Mucosa of stomach (tissue), 1 donor: ENCODE measurements around the gene DDX51.

ENCODE experiments used
- H3K27me3 ChIP-seq: one replicate; pipeline ENCODE4 v1.7.0; 2013; ENCODE audit warnings: mild to moderate bottlenecking, low read length; ENCODE audit not compliant: control insufficient read depth, insufficient read depth
- H3K36me3 ChIP-seq: one replicate; pipeline ENCODE4 v1.7.0; 2013; ENCODE audit warnings: low read length; ENCODE audit not compliant: control insufficient read depth, insufficient read depth
- H3K4me1 ChIP-seq: one replicate; pipeline ENCODE4 v1.7.0; 2013; ENCODE audit warnings: mild to moderate bottlenecking, low read length; ENCODE audit not compliant: control insufficient read depth, insufficient read depth
- H3K4me3 ChIP-seq: one replicate; pipeline ENCODE4 v1.7.0; 2013; ENCODE audit warnings: low read length
- H3K9ac ChIP-seq: one replicate; pipeline ENCODE4 v1.7.0; 2013; ENCODE audit warnings: mild to moderate bottlenecking, low read length, moderate library complexity
- H3K9me3 ChIP-seq: one replicate; pipeline ENCODE4 v1.7.0; 2013; ENCODE audit warnings: mild to moderate bottlenecking, low read length, moderate library complexity; ENCODE audit not compliant: control insufficient read depth
- donor health status: Pancreatic carcinoma.

DDX51 gene

DNA sequence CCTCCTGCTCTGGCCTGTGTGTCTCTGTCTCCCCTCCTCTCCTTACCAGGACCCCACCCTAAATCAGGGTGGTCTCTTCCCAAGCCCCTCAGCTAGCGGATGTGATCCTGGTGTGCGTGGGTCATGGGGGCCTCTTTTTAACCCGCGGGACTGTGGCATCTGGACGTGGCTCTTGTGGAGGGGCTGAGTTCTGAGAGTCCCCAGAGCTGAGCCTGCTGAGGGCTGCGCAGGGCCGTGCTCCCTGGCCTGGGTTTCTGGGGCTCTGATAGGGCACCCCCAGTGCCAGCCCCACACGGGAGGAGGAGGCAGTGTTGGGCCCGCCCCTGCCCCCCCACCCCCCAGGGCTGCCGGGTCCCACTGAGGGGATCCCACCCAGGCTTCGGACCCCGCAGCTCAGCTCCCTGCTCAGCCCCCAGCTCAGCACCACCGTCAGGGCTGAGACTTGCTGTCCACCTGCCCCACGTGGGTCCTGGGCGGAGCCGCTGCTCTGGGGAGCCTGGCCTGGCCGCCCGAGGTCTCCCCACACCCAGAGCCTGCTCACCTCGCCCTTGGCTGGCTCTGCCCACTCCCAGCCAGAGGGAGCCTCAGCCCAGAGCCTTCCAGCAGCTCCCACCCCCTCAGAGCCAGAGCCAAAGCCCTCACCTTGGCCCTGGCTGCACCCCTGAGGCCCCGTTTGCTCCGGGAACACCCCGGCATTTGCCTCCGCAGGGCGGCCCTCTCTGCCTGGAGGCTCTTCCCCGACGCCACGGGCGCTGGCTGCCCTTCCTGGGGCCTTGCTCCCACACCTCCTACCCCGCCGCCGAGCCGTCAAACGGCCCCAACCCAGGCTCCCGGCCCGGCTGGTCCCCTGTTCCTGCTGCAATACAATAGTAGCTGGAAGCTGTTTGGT is 31.6 kb upstream of the DDX51 start:
- Histone ChIP-seq H3K4me3 (no peak overlapping the region), H3K9ac (no peak overlapping the region), H3K36me3 (no peaks in the 10 kb centered on the region), H3K27me3 (peaks cover 59% of the 10 kb centered on the region), H3K4me1 (peaks cover 20% of the 10 kb centered on the region), H3K9me3 (no peaks in the 10 kb centered on the region)

DNA sequence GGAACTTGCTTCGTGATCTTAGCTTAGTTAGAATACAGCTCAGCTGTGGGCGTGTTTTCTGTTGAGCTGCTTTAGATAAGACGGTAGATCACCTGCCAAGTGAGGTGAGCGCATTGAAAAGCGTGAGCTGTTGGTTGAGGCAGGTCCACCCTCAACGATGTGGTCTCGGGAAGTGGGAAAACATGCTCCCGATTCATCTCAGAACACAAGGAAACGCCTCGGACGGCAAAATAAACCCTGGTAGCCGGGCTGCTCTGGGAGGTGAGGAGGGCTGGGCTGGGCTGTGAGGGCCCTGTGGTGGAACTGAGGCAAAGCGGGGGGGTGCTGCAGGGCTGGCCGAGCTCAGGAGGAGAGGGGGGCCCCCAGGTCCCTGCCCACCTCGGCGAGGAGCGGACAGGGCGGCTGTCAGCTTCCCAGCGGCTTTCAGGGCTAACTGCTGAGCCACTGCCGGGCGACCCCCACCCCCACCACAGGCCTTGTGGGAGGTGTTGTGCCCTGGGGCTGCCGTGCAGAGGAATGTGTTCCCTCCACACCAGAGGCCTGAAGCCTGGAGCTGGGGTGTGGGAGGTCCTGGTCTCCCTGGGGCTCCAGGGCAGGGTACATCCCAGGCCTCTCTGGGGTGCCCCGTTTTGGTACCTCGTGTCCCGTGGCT is 30.8 kb upstream of the DDX51 start:
- Histone ChIP-seq H3K27me3 (peaks cover 61% of the 10 kb centered on the region), H3K9me3 (no peaks in the 10 kb centered on the region)

DNA sequence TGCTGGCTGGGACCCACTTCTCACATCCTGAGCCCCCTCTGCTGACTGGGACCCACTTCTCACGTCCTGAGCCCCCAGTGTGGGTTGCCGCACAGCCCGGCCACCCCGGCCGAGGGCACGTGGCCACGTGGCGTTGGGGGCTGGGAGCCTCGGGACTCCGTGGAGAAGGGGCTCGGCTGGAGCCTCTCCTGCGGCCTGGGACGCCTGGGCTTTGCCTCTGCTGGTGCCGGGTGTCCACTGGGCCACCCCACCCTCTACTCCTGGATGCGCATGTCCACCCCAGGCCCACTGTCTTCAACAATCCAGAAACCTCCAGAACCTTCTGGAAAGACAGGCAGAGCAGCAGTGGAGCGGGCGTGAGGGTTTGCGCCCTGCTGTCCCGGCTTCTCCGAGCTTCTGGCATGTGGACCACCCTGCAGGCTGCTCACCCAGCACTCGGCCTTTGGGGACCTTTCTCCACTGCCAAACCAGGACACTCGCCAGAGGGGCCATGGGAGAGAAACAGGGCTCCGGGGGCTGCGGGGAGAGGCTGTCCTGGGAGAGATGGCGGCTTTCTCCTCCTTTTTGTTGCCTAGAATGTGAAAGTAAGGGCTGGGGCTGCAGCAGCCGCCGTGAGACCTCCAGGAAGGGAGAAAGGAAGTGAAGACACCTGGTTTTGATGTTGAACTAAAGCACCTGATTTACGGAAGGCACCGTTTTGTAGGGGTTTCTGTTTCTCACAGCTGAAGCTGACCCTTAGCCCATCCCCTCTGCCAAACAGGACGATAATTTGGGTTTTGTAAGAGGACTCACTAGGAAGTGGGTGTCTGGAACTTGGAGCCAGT is 30.1 kb upstream of the DDX51 start:
- H3K9me3 ChIP-seq, result no peaks in the 10 kb centered on the region
- H3K9ac ChIP-seq, result no peak overlapping the region
- no peak overlapping the region for H3K4me3 ChIP-seq
- peaks cover 24% of the 10 kb centered on the region for H3K4me1 ChIP-seq
- H3K36me3 ChIP-seq, result no peaks in the 10 kb centered on the region
- H3K27me3 ChIP-seq, result peaks cover 57% of the 10 kb centered on the region

More for the DNA sequence above, 30.8 kb upstream of the DDX51 start:
- Histone ChIP-seq H3K36me3 (no peaks in the 10 kb centered on the region), H3K4me3 (no peak overlapping the region), H3K4me1 (peaks cover 24% of the 10 kb centered on the region), H3K9ac (no peak overlapping the region)

DNA sequence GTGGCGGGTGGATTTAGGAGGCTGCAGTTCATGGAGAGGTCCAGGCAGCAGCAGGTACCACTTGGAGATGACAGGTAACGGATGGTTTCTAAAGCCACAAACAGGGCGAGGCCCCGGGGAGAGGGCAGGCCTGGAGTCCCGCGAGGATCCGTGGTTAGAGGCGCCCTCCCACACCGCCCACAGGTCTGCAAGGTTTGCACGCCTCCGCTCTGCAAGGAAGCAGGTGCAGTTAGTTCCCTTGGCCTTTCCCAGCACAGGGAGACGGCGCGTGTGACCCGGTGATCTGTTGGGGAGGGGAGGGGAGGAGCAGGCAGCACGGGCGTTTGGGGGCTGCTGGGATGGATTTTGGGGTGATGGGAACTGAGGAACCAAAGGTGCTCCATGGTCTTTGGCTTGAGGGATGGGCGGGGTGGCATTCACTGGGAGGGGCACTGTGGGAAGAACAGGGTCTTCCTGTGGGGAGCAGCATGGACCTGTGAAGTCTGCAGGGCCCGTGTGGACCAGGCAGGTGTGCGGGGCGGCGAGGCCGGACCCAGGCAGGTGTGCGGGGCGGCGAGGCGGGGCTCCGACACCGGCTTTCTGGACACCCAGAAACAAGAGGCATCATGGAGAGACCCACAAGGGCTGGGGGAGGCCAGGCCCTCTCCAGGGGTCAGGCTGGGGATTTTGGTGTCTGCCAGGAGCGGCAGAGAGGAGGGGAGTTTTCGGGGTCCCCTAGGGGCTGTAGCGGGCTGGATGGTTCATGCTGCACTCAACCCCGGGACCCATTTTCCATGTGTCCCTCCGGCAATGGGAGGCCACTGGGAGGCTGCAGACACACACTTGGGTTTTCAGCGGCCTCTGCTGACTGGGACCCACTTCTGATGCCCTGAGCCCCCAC is 29.3 kb upstream of the DDX51 start:
- Histone ChIP-seq H3K36me3 (no peaks in the 10 kb centered on the region), H3K27me3 (peaks cover 58% of the 10 kb centered on the region), H3K9ac (no peak overlapping the region), H3K4me1 (peaks cover 24% of the 10 kb centered on the region), H3K9me3 (no peaks in the 10 kb centered on the region), H3K4me3 (no peak overlapping the region)

DNA sequence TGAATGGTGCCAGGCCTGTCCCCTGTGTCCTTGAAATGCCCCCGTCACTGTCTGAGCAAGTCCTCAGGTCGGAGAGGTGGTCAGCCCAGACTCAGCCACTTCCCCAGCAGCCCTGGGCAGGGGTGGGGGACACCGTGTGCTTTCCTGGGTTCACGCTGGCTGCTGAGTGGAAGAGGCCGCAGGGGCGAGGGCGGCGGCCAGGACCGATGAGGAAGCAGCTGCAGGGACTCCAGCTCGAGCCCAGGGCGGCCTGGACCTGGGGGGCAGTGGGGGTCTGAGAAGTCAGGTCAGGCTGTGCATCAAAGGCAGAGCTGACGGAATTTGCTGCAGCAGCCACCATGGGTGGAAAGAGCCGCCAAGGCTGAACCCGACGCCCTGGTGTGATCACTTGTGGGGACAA is 28.5 kb upstream of the DDX51 start:
- Histone ChIP-seq H3K4me1 (peaks cover 24% of the 10 kb centered on the region), H3K9me3 (no peaks in the 10 kb centered on the region), H3K36me3 (no peaks in the 10 kb centered on the region), H3K9ac (no peak overlapping the region), H3K4me3 (no peak overlapping the region), H3K27me3 (peaks cover 58% of the 10 kb centered on the region)

DNA sequence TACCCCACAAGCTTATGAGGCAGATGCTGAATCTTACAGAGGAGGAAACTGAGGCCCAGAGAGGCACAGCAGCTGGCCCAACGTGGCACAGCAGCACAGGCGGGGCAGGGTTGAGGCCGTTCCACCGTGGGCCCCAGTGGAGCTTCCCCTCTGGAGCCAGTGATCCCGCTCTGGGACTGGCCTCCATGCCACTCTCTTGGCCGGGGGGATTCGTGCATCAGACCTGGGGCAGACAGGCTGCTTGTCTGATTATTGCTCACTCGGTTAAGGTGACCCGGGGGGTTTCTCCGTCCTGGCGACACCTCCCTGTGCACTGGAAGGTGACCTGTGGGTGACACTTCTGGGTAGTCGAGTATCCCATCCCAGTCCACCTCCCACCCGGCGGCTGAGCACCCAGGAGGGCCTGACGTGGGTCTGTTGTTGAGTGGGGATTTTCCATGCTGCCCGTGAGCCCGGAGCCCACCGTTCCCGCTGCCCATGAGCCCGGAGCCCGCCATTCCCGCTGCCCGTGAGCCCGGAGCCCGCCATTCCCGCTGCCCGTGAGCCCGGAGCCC is 27.9 kb upstream of the DDX51 start:
- no peaks in the 10 kb centered on the region for H3K36me3 ChIP-seq
- no peak overlapping the region for H3K9ac ChIP-seq
- H3K9me3 ChIP-seq, result no peaks in the 10 kb centered on the region
- H3K4me1 ChIP-seq, result peaks cover 24% of the 10 kb centered on the region
- no peak overlapping the region for H3K4me3 ChIP-seq
- H3K27me3 ChIP-seq, result peaks cover 55% of the 10 kb centered on the region

DNA sequence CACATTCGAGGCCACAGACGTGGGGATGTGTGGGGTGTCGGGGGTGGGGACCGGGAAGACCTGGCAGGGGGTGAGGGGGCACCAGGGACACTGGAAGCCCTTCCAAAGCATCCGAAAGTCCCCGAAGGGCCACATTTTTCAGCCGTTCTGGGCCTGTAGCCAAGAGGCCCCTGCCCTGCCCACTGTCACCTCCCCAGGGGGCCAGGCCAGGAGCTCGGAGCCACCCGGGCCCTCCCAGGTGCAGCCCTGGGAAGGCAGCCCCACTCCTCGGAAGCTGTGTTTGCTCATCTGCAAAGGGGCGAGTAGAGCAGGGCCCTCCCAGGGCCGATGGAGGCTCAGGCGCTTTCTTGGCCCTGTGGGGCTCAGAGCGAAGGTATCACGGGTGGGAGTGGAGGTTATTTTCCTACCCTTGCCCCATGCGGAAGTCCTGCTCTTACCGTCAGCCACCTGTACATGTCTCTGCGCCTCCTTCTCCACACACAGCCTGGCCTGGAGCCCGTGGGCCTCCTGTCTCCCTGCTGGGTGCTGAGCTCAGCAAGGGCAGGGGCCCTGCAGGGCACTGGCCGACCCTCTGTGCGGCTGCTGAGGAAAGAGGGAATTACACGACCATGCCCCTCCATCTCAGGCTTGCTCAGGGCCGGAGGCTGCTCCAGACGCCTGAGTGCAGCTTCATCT is 27.3 kb upstream of the DDX51 start:
- H3K4me1 ChIP-seq, result peaks cover 23% of the 10 kb centered on the region
- no peak overlapping the region for H3K9ac ChIP-seq
- H3K9me3 ChIP-seq, result no peaks in the 10 kb centered on the region
- no peaks in the 10 kb centered on the region for H3K36me3 ChIP-seq
- peaks cover 52% of the 10 kb centered on the region for H3K27me3 ChIP-seq
- no peak overlapping the region for H3K4me3 ChIP-seq

DNA sequence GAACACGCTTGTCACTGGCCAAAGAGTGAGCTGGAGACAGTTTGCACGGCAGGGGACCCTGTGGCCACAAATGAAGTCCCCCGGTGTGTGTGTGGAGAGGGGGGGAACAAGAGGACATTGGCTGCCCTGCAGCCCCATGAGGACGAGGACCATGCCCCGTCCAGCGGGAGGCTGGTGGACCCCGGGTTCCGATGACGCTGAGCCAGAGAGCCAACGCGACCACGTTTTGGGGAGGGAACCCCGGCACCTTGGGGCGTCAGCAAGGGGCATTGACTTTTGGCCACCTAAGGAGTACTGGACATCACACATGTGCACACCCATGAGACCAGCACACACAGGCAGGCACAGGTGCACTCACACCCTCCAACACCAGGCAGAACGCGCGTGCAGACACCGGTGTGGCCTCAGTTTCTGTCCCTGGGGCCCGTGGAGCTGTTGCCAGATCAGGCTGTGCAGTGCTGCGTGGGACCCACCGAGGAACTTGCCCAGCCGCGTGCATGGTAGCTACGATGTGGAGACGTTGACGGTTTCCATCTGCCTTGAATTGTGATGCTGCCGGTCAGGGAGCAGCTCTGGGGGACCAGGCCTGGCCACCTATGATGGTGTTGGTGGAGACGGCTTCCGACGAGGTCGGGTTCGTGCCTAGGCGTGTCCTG is 26.6 kb upstream of the DDX51 start:
- H3K9ac ChIP-seq, result no peak overlapping the region
- peaks cover 18% of the 10 kb centered on the region for H3K4me1 ChIP-seq
- H3K27me3 ChIP-seq, result peaks cover 45% of the 10 kb centered on the region
- no peaks in the 10 kb centered on the region for H3K36me3 ChIP-seq
- H3K4me3 ChIP-seq, result no peak overlapping the region
- H3K9me3 ChIP-seq, result no peaks in the 10 kb centered on the region

DNA sequence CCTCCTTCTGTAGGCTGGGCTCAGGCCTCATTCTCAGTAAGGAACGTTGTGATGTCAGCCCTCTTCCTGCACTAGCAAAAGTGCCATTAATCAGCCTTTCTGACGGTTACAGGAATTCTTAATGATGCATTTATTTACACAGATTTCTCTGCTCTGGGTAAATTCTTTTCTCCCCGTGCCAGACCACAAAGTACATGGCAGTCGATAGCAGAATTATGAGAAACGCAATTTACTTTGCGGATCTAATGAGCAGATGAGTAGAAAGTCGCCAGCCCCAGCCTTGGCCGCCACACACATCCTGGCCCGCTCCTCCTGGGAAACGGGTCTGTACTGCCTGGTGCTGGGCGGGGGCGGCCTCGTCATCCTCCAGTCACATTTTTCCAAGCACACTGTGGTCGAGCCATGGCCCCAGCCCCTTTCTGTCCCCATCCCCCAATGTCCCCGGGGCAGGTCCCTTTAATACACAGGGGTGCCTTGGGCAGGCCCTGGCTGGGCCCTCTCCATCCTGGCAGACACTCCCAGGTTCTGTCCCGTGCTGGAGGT is 26.0 kb upstream of the DDX51 start:
- no peaks in the 10 kb centered on the region for H3K36me3 ChIP-seq
- peaks cover 41% of the 10 kb centered on the region for H3K27me3 ChIP-seq
- no peak overlapping the region for H3K4me3 ChIP-seq
- no peak overlapping the region for H3K9ac ChIP-seq
- H3K4me1 ChIP-seq, result peaks cover 14% of the 10 kb centered on the region
- H3K9me3 ChIP-seq, result no peaks in the 10 kb centered on the region

DNA sequence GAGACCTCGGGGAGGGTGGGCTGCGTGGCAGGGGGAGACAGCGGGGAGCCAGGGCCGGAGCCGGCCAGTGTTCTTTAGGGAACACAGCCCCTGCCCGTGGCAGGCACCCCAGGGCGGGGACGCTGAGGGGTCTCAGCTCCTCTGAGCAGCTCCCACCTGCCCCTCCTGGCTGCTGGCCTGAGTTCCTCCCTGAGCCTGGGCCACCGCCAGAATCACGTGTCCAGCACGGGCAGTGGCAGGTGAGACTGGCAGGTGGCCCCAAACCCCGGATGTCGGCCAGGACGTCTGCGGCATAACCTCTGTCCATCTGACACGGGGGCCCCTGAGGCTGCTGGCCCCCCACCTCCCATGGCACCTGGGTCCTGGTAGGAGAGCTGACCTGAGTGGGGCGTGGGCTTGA is 25.3 kb upstream of the DDX51 start:
- H3K9ac ChIP-seq, result no peak overlapping the region
- H3K4me3 ChIP-seq, result no peak overlapping the region
- peaks cover 6% of the 10 kb centered on the region for H3K4me1 ChIP-seq
- no peaks in the 10 kb centered on the region for H3K9me3 ChIP-seq
- no peaks in the 10 kb centered on the region for H3K36me3 ChIP-seq
- peaks cover 38% of the 10 kb centered on the region for H3K27me3 ChIP-seq
